ENCODE measurements around the gene RABEP2. TPM values are rescaled to one million over a fixed set of nuclear protein-coding genes. Genes with fewer than 3 reads are reported as not detected.

Gene RABEP2
- polyA plus RNA-seq, 2 of the 4 experiments (the other 2 are of a cell fraction): 6.0 to 13.7 TPM

DNA sequence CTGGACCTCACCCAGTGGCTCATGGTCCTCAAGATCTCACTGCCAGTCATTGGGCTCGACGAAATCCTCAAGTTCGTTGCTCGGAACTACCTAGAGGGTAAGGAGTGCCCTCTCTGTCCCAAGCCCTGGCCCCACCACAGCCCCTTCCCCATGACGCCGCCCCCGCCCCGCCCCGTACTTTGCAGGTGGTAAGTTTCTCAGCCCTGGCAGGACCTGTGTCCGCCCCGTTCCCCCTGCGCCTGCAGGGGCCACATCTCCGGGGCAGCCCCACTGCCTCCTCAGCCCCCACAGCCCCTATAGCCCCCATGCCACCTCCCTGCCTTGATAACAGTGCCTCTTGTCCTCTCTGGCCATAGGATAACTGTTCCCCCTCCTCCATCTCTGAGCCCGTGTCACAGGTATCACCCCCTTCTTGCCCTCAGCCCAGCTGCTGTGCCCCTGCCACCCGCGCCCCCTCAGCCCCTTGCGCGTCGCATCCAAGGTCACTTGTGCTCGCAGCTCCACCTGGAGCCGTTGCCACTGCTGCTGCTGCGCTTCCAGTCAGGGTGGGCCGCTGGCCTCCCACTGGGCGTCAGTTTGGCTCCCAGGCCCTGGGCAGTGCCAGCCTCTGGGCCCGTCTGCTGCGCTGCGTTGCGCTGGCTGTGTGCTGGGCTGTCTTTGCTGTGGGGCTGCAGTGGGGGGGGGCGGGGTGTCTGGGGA lies 21.5 kb downstream of the RABEP2 start:
- FAIRE-seq (no peak), DNase-seq (ENCODE audit: low read depth in 1 of 2, low spot score in 1 of 2) (no peak), ATAC-seq (no peak)
- Histone ChIP-seq H3K4me3 (no peak overlapping the region), H3K4me1 (no peaks in the 10 kb centered on the region), H3K4me2 (no peak overlapping the region), H3K27ac (no peak overlapping the region), H3K9me3 (no peaks in the 10 kb centered on the region)
- POLR2A ChIA-PET: no interaction called here
- TF ChIP-seq RFX5 (IDR thresholded peaks at IDR 0.05) (no peak), RAD21 (conservative IDR thresholded peaks at IDR 0.05 in 1 of 2, IDR thresholded peaks at IDR 0.05 in 1 of 2) (no peak), RNF2 (IDR thresholded peaks at IDR 0.05; ENCODE audit: borderline replicate concordance, low read depth) (no peak), JUN (IDR thresholded peaks at IDR 0.05) (no peak), EHMT2 (IDR thresholded peaks at IDR 0.05; ENCODE audit: low read depth) (no peak), JUNB (IDR thresholded peaks at IDR 0.05) (no peak), CHD4 (IDR thresholded peaks at IDR 0.05; ENCODE audit: borderline replicate concordance) (no peak), MYC (IDR thresholded peaks at IDR 0.05; ENCODE audit: borderline replicate concordance, low read length) (no peak), KDM1A (IDR thresholded peaks at IDR 0.05; ENCODE audit: low read depth) (no peak), RARB (CRISPR knock-in tag; IDR thresholded peaks at IDR 0.05) (no peak), EP300 (IDR thresholded peaks at IDR 0.05) (no peak), POLR2A (IDR thresholded peaks at IDR 0.05; ENCODE audit: low read length) (no peak)
- TF ChIP-seq, protein P1, sequence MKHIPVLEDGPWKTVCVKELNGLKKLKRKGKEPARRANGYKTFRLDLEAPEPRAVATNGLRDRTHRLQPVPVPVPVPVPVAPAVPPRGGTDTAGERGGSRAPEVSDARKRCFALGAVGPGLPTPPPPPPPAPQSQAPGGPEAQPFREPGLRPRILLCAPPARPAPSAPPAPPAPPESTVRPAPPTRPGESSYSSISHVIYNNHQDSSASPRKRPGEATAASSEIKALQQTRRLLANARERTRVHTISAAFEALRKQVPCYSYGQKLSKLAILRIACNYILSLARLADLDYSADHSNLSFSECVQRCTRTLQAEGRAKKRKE (CRISPR knock-in tag; IDR thresholded peaks at IDR 0.05; ENCODE audit: low read depth): no peak
- TF ChIP-seq, protein P2, sequence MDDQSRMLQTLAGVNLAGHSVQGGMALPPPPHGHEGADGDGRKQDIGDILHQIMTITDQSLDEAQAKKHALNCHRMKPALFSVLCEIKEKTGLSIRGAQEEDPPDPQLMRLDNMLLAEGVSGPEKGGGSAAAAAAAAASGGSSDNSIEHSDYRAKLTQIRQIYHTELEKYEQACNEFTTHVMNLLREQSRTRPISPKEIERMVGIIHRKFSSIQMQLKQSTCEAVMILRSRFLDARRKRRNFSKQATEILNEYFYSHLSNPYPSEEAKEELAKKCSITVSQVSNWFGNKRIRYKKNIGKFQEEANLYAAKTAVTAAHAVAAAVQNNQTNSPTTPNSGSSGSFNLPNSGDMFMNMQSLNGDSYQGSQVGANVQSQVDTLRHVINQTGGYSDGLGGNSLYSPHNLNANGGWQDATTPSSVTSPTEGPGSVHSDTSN (IDR thresholded peaks at IDR 0.05): no peak
- WGBS (ENCODE audit: missing lambda C conversion rate): 95% methylated on average over 10 of the region's 29 CpGs
- CTCF ChIA-PET: interaction anchor here (1.1 to 1.7 kb wide), 2 partner anchors 28 to 42 kb away, joined by 3 to 4 read pairs; no protein-coding TSS in a partner anchor

DNA sequence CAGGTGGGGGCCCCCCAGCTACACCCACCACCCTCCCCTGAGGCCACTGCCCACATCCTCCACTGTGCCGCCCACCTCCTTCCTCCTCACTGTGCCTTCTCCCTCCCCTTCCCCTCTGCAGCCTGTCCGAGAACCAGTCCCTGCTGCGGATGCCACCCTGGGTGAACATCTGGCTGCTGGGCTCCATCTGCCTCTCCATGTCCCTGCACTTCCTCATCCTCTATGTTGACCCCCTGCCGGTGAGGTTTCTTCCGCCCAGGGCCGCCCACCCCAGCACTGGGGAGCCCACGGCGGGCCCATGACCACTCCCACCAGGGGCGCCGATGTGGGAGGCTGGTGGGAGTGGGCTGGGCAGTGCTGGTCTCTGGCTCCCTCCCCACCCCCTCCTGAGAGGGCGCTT lies 22.1 kb downstream of the RABEP2 start:
- ATAC-seq (peak; percentile 5 to 7; a peak in 2 of 6 replicates), FAIRE-seq (no peak), DNase-seq (ENCODE audit: low read depth in 1 of 2, low spot score in 1 of 2) (no peak)
- TF ChIP-seq TP53 (CRISPR knock-in tag; IDR thresholded peaks at IDR 0.05) (no peak), CHD4 (IDR thresholded peaks at IDR 0.05; ENCODE audit: borderline replicate concordance) (no peak), CHD2 (IDR thresholded peaks at IDR 0.05; ENCODE audit: low read length, partially characterized antibody) (no peak), ZSCAN20 (CRISPR knock-in tag; IDR thresholded peaks at IDR 0.05) (no peak), FOSB (CRISPR knock-in tag; IDR thresholded peaks at IDR 0.05) (no peak), HOXB5 (CRISPR knock-in tag; IDR thresholded peaks at IDR 0.05) (no peak), EHF (CRISPR knock-in tag; IDR thresholded peaks at IDR 0.05) (no peak), POLR2AphosphoS2 (conservative IDR thresholded peaks at IDR 0.05; ENCODE audit: low read length) (no peak), JUN (IDR thresholded peaks at IDR 0.05) (no peak), NPAS2 (CRISPR knock-in tag; IDR thresholded peaks at IDR 0.05; ENCODE audit: borderline replicate concordance) (no peak), RCOR1 (IDR thresholded peaks at IDR 0.05; ENCODE audit: low read depth, low read length) (no peak), KDM1A (IDR thresholded peaks at IDR 0.05; ENCODE audit: low read depth) (no peak), MYC (IDR thresholded peaks at IDR 0.05; ENCODE audit: borderline replicate concordance, low read length) (no peak), RFX5 (IDR thresholded peaks at IDR 0.05) (no peak), EHMT2 (IDR thresholded peaks at IDR 0.05; ENCODE audit: low read depth) (no peak), HOXA7 (CRISPR knock-in tag; IDR thresholded peaks at IDR 0.05) (no peak)
- TF ChIP-seq, protein P3, sequence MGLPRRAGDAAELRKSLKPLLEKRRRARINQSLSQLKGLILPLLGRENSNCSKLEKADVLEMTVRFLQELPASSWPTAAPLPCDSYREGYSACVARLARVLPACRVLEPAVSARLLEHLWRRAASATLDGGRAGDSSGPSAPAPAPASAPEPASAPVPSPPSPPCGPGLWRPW (IDR thresholded peaks at IDR 0.05): no peak
- TF ChIP-seq, protein P4, sequence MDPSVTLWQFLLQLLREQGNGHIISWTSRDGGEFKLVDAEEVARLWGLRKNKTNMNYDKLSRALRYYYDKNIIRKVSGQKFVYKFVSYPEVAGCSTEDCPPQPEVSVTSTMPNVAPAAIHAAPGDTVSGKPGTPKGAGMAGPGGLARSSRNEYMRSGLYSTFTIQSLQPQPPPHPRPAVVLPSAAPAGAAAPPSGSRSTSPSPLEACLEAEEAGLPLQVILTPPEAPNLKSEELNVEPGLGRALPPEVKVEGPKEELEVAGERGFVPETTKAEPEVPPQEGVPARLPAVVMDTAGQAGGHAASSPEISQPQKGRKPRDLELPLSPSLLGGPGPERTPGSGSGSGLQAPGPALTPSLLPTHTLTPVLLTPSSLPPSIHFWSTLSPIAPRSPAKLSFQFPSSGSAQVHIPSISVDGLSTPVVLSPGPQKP (IDR thresholded peaks at IDR 0.05; ENCODE audit: low read depth, low read length): no peak
- TF ChIP-seq, protein P5, sequence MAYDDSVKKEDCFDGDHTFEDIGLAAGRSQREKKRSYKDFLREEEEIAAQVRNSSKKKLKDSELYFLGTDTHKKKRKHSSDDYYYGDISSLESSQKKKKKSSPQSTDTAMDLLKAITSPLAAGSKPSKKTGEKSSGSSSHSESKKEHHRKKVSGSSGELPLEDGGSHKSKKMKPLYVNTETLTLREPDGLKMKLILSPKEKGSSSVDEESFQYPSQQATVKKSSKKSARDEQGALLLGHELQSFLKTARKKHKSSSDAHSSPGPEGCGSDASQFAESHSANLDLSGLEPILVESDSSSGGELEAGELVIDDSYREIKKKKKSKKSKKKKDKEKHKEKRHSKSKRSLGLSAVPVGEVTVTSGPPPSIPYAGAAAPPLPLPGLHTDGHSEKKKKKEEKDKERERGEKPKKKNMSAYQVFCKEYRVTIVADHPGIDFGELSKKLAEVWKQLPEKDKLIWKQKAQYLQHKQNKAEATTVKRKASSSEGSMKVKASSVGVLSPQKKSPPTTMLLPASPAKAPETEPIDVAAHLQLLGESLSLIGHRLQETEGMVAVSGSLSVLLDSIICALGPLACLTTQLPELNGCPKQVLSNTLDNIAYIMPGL (CRISPR knock-in tag; IDR thresholded peaks at IDR 0.05; ENCODE audit: borderline replicate concordance): no peak
- no peak overlapping the region for H3K27ac ChIP-seq
- H3K4me2 ChIP-seq: no peak overlapping the region
- no peak overlapping the region for H3K4me3 ChIP-seq
- ChIA-PET CTCF (interaction anchor here (1.1 kb wide), 1 partner anchor 42 kb away, joined by 3 read pairs; no protein-coding TSS in a partner anchor), POLR2A (no interaction called here)
- H3K9me3 ChIP-seq: no peaks in the 10 kb centered on the region
- 82% methylated on average over 10 of the region's 11 CpGs for WGBS (ENCODE audit: missing lambda C conversion rate)
- H3K4me1 ChIP-seq: no peaks in the 10 kb centered on the region

Measured in A549 (cell line).